Upper lobe of right lung (tissue), 1 donor: Measurements from ENCODE around the gene ZNF558. TPM values are rescaled to one million over a fixed set of nuclear protein-coding genes. Genes with fewer than 3 reads are reported as not detected.

Source experiments
- ATAC-seq: fragments of 200-7000 bp; cut with Tn5 transposase; one replicate; pipeline ENCODE4 v1.9.1; 2020; ENCODE audit warnings: mild to moderate bottlenecking, moderate library complexity
- DNase-seq: peaks from one replicate; pipeline ENCODE4 v3.0.0-alpha.2; 2020
- H3K27ac ChIP-seq: fragments of 200-600 bp; one replicate; pipeline ENCODE4 v1.8.0; 2022
- H3K27me3 ChIP-seq: fragments of 200-600 bp; one replicate; pipeline ENCODE4 v1.8.0; 2022; ENCODE audit warnings: mild to moderate bottlenecking
- H3K36me3 ChIP-seq: fragments of 200-600 bp; one replicate; pipeline ENCODE4 v1.8.0; 2022
- H3K4me1 ChIP-seq: fragments of 200-600 bp; one replicate; pipeline ENCODE4 v1.8.0; 2022
- H3K4me3 ChIP-seq: fragments of 200-600 bp; one replicate; pipeline ENCODE4 v1.8.0; 2022; ENCODE audit warnings: mild to moderate bottlenecking
- H3K9me3 ChIP-seq: fragments of 200-600 bp; one replicate; pipeline ENCODE4 v1.8.0; 2022
- intact Hi-C: fragments of 100-400 bp; cut with DNase I; formaldehyde crosslinking; loops from one replicate; pipeline ENCODE4 v1.11.0; 2022
- total RNA-seq: library from RNA; stranded (reverse); fragmentation: NEBNext Ultra II Directional; extraction: Animal tissue kit (Norgen Biotek cat#: 25700); gene quantifications from one replicate; pipeline ENCODE4 v1.2.1, GENCODE V29; 2021
- TF ChIP-seq, protein P1 (sequence below): fragments of 200-600 bp; IDR thresholded peaks from one replicate; pipeline ENCODE4 v1.8.0; 2022; ENCODE audit warnings: antibody characterized with exemption
- donor health status: DM: no; HTN: yes; CAD: no; lungs with severe emphysema.

ZNF558 gene
- total RNA-seq, 1 donor from 2014 or later, result 27.6 TPM

DNA sequence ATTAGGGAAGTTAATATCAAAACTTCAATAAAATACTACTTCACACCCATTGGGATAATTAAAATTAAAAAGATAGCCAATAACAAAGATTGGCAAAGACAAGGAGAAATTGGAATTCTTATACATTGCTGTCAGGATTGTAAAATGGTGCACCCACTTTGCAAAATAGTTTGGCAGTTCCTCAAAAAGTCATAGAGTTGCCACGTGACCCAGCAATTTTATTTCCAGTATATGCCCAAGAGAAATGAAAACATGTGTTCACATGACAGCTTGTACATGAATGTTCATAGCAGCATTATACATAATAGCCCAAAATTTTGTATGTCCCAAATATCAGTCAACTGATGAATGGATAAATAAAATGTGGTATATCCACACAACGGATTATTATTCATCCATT, 3.3 kb upstream of the ZNF558 start:
- no peak overlapping the region for H3K27ac ChIP-seq
- H3K4me3 ChIP-seq, result no peak overlapping the region
- H3K4me1 ChIP-seq, result peaks cover 7% of the 10 kb centered on the region
- no peaks in the 10 kb centered on the region for H3K9me3 ChIP-seq
- intact Hi-C loops, result no loop called here
- no peaks in the 10 kb centered on the region for H3K27me3 ChIP-seq
- ATAC-seq (no peak), DNase-seq (no peak)
- TF ChIP-seq, protein P1, sequence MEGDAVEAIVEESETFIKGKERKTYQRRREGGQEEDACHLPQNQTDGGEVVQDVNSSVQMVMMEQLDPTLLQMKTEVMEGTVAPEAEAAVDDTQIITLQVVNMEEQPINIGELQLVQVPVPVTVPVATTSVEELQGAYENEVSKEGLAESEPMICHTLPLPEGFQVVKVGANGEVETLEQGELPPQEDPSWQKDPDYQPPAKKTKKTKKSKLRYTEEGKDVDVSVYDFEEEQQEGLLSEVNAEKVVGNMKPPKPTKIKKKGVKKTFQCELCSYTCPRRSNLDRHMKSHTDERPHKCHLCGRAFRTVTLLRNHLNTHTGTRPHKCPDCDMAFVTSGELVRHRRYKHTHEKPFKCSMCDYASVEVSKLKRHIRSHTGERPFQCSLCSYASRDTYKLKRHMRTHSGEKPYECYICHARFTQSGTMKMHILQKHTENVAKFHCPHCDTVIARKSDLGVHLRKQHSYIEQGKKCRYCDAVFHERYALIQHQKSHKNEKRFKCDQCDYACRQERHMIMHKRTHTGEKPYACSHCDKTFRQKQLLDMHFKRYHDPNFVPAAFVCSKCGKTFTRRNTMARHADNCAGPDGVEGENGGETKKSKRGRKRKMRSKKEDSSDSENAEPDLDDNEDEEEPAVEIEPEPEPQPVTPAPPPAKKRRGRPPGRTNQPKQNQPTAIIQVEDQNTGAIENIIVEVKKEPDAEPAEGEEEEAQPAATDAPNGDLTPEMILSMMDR, result no peak
- no peaks in the 10 kb centered on the region for H3K36me3 ChIP-seq

DNA sequence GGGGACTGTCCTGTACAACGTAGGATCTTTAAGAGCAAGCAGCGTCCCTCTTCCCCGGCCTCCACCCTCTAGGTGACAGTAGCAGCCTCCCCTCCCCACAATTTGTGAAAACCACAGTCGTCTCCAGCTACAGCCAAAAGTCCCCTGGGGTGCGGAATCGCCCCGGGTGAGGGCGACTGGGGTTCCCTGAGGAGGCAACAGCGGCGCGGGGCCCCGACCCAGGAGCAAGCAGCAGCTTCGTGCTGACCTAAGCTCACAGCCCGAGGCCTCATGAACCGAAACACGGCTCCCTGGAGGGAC, 322 bp downstream of the ZNF558 start:
- no peaks in the 10 kb centered on the region for H3K27me3 ChIP-seq
- no peak for DNase-seq
- intact Hi-C loops, result no loop called here
- peaks cover 7% of the 10 kb centered on the region for H3K4me1 ChIP-seq
- peak overlapping the region; percentile 94 for H3K27ac ChIP-seq
- H3K9me3 ChIP-seq, result no peaks in the 10 kb centered on the region
- TF ChIP-seq, protein P1, result no peak
- ATAC-seq, result no peak
- H3K36me3 ChIP-seq, result peaks cover 15% of the 10 kb centered on the region
- peak overlapping the region; percentile 92 for H3K4me3 ChIP-seq

DNA sequence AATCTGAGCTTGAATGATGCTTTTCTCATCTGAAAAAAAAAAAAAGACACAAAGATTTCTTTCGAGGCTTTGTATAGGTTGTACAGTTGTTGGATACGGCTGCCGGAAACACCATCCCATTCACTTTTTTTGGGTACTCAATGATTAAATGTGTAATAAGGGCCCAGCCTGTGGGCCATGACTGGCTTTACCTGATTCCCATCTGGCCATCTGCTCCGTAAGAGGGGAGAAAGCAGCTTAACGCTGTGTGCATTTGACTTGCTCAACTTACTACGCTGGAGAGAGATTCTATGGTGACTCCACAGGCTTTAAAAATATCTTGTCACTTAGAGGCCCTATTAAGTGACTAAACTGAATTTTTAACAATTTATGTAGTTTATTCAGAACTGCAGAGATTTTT, 731 bp downstream of the ZNF558 start:
- no peaks in the 10 kb centered on the region for H3K27me3 ChIP-seq
- H3K4me3 ChIP-seq, result peak overlapping the region; percentile 92
- no peak for DNase-seq
- peak overlapping the region; percentile 94 for H3K27ac ChIP-seq
- intact Hi-C loops, result no loop called here
- TF ChIP-seq, protein P1, result no peak
- no peak for ATAC-seq
- H3K4me1 ChIP-seq, result peaks cover 7% of the 10 kb centered on the region
- no peaks in the 10 kb centered on the region for H3K9me3 ChIP-seq
- peaks cover 20% of the 10 kb centered on the region for H3K36me3 ChIP-seq

DNA sequence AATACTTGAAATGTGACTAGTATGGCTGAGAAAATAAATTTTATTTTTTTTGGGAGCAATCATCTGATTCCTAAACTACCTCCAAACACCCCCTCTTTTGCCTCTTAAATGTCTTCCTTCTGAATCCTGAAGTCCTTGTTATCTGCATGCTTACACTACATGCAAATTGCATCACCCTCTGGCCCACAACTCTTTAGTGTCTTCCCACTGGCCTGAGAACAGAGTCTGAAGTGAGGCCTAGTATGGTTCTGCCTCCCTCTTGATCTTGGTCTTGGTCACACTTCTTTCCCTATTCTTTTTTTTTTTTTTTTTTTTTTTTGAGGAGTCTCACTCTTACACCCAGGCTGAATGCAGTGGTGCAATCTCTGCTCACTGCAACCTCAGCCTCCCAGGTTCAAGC, 4.8 kb downstream of the ZNF558 start:
- Histone ChIP-seq H3K4me3 (no peak overlapping the region), H3K27me3 (no peaks in the 10 kb centered on the region), H3K9me3 (no peaks in the 10 kb centered on the region), H3K27ac (no peak overlapping the region), H3K4me1 (peaks cover 7% of the 10 kb centered on the region), H3K36me3 (peaks cover 44% of the 10 kb centered on the region)
- no peak for ATAC-seq
- TF ChIP-seq, protein P1, result no peak
- intact Hi-C loops, result no loop called here
- DNase-seq, result no peak

DNA sequence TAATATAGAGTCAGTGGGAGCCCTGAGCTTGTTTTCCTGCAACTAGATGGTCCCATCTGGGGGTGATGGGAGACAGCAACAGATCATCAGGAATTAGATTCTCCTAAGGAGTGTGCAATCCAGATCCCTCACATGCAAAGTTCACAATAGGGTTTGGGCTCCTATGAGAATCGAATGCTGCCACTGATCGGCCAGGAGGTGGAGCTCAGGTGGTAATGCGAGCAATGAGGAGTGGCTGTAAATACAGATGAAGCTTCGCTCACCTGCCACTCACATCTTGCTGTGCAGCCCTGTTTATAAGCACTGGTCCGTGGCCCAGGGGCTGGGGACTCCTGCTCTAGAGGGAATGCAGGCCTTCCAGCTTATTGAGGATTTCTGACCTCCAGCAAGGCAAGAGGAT, 5.7 kb downstream of the ZNF558 start:
- TF ChIP-seq, protein P1, result no peak
- ATAC-seq (no peak), DNase-seq (no peak)
- H3K9me3 ChIP-seq, result no peaks in the 10 kb centered on the region
- H3K4me1 ChIP-seq, result peaks cover 3% of the 10 kb centered on the region
- no peaks in the 10 kb centered on the region for H3K27me3 ChIP-seq
- intact Hi-C loops, result no loop called here
- H3K4me3 ChIP-seq, result no peak overlapping the region
- no peak overlapping the region for H3K27ac ChIP-seq
- peaks cover 53% of the 10 kb centered on the region for H3K36me3 ChIP-seq

DNA sequence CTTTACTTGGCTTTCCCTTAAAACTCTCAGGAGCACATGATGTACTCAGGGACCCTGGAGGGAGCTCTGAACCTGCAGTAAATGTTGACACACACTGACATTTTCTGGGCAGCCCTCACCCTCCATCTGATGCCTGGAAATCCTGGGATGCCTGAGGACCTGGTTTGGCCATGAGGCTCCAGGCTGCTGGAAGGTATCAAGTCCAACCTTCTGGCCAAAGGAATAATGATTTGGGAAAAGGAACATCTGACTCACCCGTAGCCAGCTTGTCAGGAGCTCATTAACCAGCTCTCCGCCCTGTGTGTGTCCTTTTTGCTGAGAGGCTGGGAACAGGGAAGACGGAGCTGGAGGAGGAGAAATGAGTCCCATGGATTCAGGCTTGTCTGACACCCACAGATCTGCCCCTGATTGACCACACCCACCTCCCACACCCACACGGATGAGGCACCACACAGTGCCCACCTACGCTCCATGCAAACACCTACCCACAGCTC, 10.3 kb downstream of the ZNF558 start:
- TF ChIP-seq, protein P1, result no peak
- no peaks in the 10 kb centered on the region for H3K27me3 ChIP-seq
- no peak overlapping the region for H3K27ac ChIP-seq
- peaks cover 72% of the 10 kb centered on the region for H3K36me3 ChIP-seq
- DNase-seq (no peak), ATAC-seq (no peak)
- intact Hi-C loops, result no loop called here
- no peak overlapping the region for H3K4me3 ChIP-seq
- H3K4me1 ChIP-seq, result no peaks in the 10 kb centered on the region
- peaks cover 19% of the 10 kb centered on the region for H3K9me3 ChIP-seq
